Measurements from ENCODE around the gene SF3B3. TPM values are rescaled to one million over a fixed set of nuclear protein-coding genes. Genes with fewer than 3 reads are reported as not detected.

Gene SF3B3
- total RNA-seq, 1 donor from 2014 or later, result 176 TPM

- DNase-seq (no peak), ATAC-seq (no peak)
- Histone ChIP-seq H3K27me3 (ENCODE audit: low read depth) (no peaks in the 10 kb centered on the region), H3K27ac (no peak overlapping the region), H3K4me3 (no peak overlapping the region), H3K9me3 (no peaks in the 10 kb centered on the region), H3K36me3 (no peaks in the 10 kb centered on the region), H3K4me1 (peaks cover 43% of the 10 kb centered on the region)
- TF ChIP-seq CTCF (IDR thresholded peaks at IDR 0.05), result no peak
- intact Hi-C loops (cut with DNase I), result no loop called here
Measured at GRCh38 chr16:70593544-70593943, 69.9 kb downstream of the SF3B3 start.

- intact Hi-C loops (cut with DNase I), result no loop called here
- DNase-seq (peak; percentile 76), ATAC-seq (peak; percentile 83 to 84)
- Histone ChIP-seq H3K36me3 (no peaks in the 10 kb centered on the region), H3K4me1 (peaks cover 39% of the 10 kb centered on the region), H3K27me3 (ENCODE audit: low read depth) (no peaks in the 10 kb centered on the region), H3K9me3 (no peaks in the 10 kb centered on the region), H3K27ac (no peak overlapping the region), H3K4me3 (no peak overlapping the region)
- TF ChIP-seq CTCF (IDR thresholded peaks at IDR 0.05), result no peak
Measured at GRCh38 chr16:70594569-70594968, 71.0 kb downstream of the SF3B3 start.

- ATAC-seq, result no peak
- Histone ChIP-seq H3K4me3 (no peak overlapping the region), H3K9me3 (no peaks in the 10 kb centered on the region), H3K4me1 (peaks cover 18% of the 10 kb centered on the region), H3K36me3 (no peaks in the 10 kb centered on the region), H3K27me3 (ENCODE audit: low read depth) (no peaks in the 10 kb centered on the region), H3K27ac (no peak overlapping the region)
- no peak for DNase-seq
- TF ChIP-seq CTCF (IDR thresholded peaks at IDR 0.05), result no peak
- intact Hi-C loops (cut with DNase I), result no loop called here
Measured at GRCh38 chr16:70597135-70597835, 73.7 kb downstream of the SF3B3 start.

- no peak for TF ChIP-seq CTCF (IDR thresholded peaks at IDR 0.05)
- peaks cover 13% of the 10 kb centered on the region for H3K4me1 ChIP-seq
- no peaks in the 10 kb centered on the region for H3K27me3 ChIP-seq (ENCODE audit: low read depth)
- no peak for ATAC-seq
- H3K27ac ChIP-seq, result no peak overlapping the region
- no peak for DNase-seq
- no peaks in the 10 kb centered on the region for H3K36me3 ChIP-seq
- intact Hi-C loops (cut with DNase I), result no loop called here
- no peaks in the 10 kb centered on the region for H3K9me3 ChIP-seq
- H3K4me3 ChIP-seq, result no peak overlapping the region
Measured at GRCh38 chr16:70598937-70599503, 75.4 kb downstream of the SF3B3 start.

- no peaks in the 10 kb centered on the region for H3K27me3 ChIP-seq (ENCODE audit: low read depth)
- H3K9me3 ChIP-seq, result no peaks in the 10 kb centered on the region
- H3K4me3 ChIP-seq, result no peak overlapping the region
- no peak for TF ChIP-seq CTCF (IDR thresholded peaks at IDR 0.05)
- no peak overlapping the region for H3K27ac ChIP-seq
- no peak for ATAC-seq
- intact Hi-C loops (cut with DNase I), result no loop called here
- DNase-seq, result no peak
- H3K36me3 ChIP-seq, result no peaks in the 10 kb centered on the region
- no peaks in the 10 kb centered on the region for H3K4me1 ChIP-seq
Measured at GRCh38 chr16:70600730-70601129, 77.1 kb downstream of the SF3B3 start.

Data from lower lobe of right lung (tissue), 2 donors.